ENCODE measurements around the gene PCDHB4. TPM values are rescaled to one million over a fixed set of nuclear protein-coding genes. Genes with fewer than 3 reads are reported as not detected.
"Not testable (repeated sequence)": the region's sequence is repeated elsewhere in the genome, so short reads cannot be mapped to it uniquely, and the experiment has no call there.

The PCDHB4 gene
- total RNA-seq (2014; rRNA removed): 1.8 and 1.9 TPM in 2 replicates
- 0.84 TPM for polyA plus RNA-seq (2012)

DNA sequence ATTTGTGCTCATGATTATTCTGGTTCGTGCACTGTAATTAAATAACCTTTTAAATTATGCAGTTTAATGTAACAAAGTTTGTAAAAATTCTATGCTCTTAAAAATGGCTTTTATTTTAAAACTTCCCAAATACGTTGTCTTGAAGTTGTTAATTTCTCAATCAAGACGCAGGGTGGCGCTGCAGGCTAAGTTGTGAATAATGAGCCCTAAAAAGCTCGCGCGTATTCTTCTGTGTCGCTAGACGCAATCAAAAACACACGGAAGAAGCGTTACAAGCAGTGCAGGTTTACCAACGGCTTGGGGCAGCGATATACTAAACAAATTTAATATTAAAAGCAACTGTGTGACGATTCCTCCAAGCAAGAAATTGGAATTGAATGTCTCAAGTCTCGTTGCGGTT, at the start of gene PCDHB4:
TSS of gene PCDHB4 (plus strand) at position 256 of the 400 bp plus-strand sequence. CDS start 181 bp downstream, outside the sequence.
- peak; percentile 64 for DNase-seq (ENCODE audit: low read depth)

DNA sequence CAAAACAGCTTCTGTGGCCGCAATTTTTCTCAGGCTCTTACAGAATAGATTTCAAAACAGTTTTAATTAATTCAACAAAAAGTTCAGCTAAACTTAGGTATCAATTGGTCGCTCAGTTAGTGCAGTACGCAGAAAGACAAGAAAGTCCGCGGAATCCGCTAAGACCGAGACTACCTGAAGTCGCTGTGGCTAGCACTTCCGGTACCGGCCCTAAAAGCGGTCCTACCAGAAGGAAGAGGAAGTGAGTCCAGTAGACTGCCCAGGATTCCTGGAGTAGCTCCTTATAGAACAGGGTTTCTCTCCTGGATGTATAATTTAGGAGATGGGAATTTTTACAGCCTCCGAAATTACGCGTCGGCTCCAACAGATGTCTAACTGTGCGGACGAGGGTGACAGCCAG, 43.8 kb upstream of the PCDHB4 start:
- DNase-seq (ENCODE audit: low read depth): no peak

DNA sequence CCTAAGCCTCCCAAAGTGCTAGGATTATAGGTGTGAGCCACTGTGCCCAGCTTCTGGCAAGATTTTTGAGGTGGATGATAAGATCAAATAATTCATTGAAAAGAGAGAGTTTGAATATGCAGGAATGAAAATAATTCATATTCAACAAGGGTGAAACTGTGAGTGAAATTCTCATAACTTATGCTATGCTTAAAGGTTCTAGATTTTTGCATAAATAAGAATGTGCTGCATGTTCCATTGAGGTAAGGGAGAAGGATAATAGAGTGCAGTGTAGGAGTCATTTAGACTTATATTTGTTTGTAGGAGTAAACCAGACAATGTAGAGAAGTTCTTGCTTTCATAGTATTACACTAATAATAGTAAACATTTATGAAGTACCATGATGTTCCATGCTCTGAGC, 39.4 kb upstream of the PCDHB4 start:
- DNase-seq (ENCODE audit: low read depth): no peak

DNA sequence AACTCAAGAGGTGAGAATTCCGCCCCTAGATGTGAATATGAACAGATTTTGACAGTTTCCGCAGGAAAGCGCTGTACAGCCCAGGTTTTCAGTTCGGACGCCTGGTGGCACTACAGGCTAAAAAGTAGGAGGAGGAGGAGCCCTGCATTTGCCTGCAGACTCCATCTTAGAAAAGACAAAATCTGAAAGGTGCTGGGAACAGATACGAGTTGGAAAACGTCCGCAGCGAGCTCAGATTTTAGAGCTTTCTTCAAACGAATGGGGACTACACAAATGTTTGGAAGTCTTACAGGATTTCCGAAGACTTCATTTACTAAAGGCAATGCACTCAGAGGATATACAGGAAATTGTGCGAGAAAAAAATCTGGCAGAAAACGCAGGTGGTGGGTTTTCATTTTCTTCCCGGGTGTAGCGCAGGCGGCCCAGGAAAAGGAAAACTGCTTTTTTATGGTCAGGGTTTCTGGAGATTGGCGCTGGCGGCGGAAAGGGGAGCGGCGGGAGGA, 37.1 kb upstream of the PCDHB4 start:
- DNase-seq (ENCODE audit: low read depth): peak; percentile 70

DNA sequence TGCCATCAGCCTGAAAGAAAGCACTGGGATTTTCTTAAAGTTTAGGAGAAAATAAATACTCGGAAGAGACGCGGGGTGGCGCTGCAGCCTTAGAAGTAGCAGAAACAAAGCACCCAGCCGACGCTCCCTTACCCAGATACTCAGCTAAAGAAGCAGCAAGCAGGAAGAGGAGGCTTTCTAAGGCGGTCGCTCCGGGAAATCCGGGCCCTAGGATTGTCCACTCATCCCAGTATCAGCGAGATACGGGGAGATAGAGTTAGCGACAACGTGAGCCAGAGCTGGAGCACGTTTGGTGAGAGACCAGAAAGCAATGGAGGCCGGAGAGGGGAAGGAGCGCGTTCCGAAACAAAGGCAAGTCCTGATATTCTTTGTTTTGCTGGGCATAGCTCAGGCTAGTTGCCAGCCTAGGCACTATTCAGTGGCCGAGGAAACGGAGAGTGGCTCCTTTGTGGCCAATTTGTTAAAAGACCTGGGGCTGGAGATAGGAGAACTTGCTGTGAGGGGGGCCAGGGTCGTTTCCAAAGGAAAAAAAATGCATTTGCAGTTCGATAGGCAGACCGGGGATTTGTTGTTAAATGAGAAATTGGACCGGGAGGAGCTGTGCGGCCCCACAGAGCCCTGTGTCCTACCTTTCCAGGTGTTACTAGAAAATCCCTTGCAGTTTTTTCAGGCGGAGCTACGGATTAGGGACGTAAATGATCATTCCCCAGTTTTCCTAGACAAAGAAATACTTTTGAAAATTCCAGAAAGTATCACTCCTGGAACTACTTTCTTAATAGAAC, 26.9 kb upstream of the PCDHB4 start, which contains the start of gene PCDHB2:
TSS of gene PCDHB2 (plus strand) at position 135 of the 782 bp plus-strand sequence. CDS start at position 311, 176 bp downstream.
- peak; percentile 85 for DNase-seq (ENCODE audit: low read depth)

DNA sequence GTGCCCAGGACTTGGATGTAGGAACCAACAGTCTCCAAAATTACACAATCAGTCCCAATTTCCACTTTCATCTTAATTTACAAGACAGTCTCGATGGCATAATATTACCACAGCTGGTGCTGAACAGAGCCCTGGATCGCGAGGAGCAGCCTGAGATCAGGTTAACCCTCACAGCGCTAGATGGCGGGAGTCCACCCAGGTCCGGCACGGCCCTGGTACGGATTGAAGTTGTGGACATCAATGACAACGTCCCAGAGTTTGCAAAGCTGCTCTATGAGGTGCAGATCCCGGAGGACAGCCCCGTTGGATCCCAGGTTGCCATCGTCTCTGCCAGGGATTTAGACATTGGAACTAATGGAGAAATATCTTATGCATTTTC, 26.4 kb upstream of the PCDHB4 start:
- DNase-seq (ENCODE audit: low read depth): no peak

DNA sequence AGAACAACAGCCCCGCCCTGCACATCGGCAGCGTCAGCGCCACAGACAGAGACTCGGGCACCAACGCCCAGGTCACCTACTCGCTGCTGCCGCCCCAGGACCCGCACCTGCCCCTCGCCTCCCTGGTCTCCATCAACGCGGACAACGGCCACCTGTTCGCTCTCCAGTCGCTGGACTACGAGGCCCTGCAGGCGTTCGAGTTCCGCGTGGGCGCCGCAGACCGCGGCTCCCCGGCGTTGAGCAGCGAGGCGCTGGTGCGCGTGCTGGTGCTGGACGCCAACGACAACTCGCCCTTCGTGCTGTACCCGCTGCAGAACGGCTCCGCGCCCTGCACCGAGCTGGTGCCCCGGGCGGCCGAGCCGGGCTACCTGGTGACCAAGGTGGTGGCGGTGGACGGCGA, 25.4 kb upstream of the PCDHB4 start:
- not testable (repeated sequence) for DNase-seq (ENCODE audit: low read depth)

DNA sequence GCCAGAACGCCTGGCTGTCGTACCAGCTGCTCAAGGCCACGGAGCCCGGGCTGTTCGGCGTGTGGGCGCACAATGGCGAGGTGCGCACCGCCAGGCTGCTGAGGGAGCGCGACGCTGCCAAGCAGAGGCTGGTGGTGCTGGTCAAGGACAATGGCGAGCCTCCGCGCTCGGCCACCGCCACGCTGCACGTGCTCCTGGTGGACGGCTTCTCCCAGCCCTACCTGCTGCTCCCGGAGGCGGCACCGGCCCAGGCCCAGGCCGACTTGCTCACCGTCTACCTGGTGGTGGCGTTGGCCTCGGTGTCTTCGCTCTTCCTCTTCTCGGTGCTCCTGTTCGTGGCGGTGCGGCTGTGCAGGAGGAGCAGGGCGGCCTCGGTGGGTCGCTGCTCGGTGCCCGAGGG, 25.0 kb upstream of the PCDHB4 start:
- DNase-seq (ENCODE audit: low read depth): not testable (repeated sequence)

DNA sequence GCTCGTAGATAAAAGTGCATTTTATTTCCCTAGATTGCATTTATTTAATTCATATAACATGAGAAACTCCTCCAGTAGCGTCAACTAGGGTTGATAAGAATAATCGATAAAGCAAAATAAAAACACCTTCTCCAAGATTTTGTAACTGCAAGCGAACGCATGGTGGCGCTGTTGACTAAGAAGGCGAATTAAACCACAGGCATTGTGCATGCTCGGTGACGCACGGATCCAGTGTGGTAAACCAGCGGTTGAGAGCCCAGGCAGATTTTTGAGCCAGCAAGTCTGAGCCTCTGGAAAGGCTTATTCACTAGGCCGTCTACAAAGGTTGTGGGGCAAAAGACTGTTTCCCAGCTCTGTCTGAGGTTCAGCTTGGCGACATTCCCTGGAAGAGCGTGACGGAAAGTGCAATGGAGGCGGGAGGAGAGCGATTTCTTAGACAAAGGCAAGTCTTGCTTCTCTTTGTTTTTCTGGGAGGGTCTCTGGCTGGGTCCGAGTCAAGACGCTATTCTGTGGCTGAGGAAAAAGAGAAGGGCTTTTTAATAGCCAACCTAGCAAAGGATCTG, 21.3 kb upstream of the PCDHB4 start, which contains the start of gene PCDHB3:
TSS of gene PCDHB3 (plus strand) at position 231 of the 563 bp plus-strand sequence. CDS start at position 408, 177 bp downstream.
- peak; percentile 77 for DNase-seq (ENCODE audit: low read depth)

DNA sequence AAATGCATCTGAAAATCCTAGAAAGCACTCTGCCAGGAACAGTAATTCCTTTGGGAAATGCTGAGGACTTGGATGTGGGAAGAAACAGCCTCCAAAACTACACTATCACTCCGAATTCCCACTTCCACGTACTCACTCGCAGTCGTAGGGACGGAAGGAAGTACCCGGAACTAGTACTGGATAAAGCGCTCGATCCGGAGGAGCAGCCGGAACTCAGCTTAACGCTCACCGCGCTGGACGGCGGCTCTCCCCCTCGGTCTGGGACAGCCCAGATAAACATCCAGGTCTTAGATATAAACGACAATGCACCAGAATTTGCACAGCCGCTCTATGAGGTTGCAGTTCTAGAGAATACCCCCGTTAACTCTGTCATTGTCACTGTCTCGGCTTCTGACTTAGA, 20.6 kb upstream of the PCDHB4 start:
- DNase-seq (ENCODE audit: low read depth): no peak

DNA sequence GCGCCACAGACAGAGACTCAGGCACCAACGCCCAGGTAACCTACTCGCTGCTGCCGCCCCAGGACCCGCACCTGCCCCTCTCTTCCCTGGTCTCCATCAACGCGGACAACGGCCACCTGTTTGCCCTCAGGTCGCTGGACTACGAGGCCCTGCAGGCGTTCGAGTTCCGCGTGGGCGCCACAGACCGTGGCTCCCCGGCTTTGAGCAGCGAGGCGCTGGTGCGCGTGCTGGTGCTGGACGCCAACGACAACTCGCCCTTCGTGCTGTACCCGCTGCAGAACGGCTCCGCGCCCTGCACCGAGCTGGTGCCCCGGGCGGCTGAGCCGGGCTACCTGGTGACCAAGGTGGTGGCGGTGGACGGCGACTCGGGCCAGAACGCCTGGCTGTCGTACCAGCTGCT, 19.5 kb upstream of the PCDHB4 start:
- DNase-seq (ENCODE audit: low read depth): not testable (repeated sequence)

DNA sequence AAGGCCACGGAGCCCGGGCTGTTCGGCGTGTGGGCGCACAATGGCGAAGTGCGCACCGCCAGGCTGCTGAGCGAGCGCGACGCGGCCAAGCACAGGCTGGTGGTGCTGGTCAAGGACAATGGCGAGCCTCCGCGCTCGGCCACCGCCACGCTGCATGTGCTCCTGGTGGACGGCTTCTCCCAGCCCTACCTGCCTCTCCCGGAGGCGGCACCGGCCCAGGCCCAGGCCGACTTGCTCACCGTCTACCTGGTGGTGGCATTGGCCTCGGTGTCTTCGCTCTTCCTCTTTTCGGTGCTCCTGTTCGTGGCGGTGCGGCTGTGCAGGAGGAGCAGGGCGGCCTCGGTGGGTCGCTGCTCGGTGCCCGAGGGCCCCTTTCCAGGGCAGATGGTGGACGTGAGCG, 19.1 kb upstream of the PCDHB4 start:
- DNase-seq (ENCODE audit: low read depth): not testable (repeated sequence)

DNA sequence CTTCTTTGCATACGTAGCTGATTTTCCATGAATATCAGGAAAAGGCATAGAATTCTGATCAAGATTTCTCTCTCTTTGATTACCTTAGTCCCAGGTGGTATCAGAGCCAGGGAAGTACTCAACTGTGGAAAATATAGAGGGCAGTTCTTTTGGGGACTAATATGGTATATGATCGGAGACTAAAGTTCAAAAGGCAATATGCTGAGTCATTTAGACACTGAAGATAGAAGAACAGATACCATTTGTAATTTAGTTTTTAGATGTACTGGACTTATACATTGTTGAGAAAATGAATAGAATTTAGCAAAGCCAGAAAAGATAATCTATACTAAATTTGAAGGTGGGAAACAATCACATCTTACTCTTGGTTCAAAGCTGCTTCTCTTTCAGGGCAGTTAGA, 16.3 kb upstream of the PCDHB4 start:
- no peak for DNase-seq (ENCODE audit: low read depth)

DNA sequence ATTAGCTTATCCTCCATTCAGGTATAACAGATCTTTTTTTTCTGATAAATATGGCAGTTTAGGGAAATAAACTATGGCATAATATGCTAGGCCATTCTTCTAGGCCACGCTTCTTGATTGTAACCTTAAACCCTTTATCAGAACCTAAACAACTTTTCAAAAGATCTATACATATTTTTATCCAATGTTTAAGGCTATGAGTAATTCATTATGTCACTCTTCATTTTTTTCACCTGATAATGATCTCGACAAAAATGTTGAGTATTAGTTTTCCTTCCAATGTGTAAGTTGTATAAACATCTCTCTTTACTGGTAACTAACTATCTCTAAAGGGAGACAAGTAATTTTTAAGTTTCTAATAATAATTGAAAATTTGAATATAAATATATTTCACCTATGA, 2.4 kb upstream of the PCDHB4 start:
- DNase-seq (ENCODE audit: low read depth): no peak

DNA sequence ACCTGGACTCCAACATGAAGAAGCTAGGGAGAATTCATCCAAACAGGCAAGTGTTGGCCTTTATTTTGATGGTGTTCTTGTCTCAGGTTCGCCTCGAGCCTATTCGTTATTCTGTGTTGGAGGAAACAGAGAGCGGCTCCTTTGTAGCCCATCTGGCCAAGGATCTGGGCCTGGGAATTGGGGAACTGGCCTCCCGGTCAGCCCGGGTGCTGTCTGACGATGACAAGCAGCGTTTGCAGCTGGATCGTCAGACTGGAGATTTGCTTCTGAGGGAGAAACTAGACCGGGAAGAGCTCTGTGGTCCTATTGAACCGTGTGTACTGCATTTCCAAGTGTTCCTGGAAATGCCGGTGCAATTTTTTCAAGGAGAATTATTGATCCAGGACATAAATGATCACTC, 367 bp downstream of the PCDHB4 start:
- peak; percentile 20 for DNase-seq (ENCODE audit: low read depth)

DNA sequence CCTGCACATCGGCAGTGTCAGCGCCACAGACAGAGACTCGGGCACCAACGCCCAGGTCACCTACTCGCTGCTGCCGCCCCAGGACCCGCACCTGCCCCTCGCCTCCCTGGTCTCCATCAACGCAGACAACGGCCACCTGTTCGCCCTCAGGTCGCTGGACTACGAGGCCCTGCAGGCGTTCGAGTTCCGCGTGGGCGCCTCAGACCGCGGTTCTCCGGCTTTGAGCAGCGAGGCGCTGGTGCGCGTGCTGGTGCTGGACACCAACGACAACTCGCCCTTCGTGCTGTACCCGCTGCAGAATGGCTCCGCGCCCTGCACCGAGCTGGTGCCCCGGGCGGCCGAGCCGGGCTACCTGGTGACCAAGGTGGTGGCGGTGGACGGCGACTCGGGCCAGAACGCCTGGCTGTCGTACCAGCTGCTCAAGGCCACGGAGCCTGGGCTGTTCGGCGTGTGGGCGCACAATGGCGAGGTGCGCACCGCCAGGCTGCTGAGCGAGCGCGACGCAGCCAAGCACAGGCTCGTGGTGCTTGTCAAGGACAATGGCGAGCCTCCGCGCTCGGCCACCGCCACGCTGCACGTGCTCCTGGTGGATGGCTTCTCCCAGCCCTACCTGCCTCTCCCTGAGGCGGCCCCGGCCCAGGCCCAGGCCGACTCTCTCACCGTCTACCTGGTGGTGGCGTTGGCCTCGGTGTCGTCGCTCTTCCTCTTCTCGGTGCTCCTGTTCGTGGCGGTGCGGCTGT, 1.9 kb downstream of the PCDHB4 start:
- DNase-seq (ENCODE audit: low read depth): not testable (repeated sequence)

DNA sequence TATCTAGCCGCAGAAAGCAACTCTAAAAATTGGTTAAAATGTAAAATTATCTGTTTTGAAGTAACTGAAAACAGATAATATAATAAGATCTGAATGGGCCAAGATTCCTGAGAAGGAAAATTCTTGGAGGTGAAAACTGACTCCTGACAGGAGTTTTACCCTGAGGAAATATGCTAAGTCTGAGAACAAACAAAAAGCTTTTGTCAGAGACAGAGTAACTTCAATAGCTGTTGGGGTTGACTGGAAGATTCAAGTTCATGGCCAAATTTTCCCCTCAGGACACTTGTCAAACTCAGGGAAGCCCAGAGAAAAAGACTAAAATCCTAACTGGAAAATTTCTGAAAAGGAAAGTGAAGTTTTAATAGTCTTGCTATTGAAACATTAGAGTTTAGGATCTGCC, 5.7 kb downstream of the PCDHB4 start:
- no peak for DNase-seq (ENCODE audit: low read depth)

DNA sequence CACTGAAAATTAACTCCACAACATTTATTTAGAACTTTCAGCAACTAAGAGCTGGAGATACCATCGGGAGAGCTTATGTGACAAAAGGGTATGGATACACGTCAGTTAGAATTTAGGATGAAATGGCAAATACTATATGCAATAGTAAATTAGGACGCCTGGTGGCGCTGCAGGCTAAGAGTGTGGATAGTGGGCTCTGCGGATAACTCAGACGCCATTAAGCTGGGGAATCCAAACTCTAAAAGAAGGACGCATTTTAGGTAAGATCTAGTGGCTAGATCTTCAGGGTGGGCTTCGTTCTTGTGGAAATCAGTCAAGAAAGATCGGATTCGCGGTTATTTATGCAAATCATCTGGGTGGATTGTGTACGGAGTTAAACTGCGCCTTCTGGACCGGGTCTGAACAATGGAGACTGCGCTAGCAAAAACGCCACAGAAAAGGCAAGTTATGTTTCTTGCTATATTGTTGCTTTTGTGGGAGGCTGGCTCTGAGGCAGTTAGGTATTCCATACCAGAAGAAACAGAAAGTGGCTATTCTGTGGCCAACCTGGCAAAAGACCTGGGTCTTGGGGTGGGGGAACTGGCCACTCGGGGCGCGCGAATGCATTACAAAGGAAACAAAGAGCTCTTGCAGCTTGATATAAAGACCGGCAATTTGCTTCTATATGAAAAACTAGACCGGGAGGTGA, 13.6 kb downstream of the PCDHB4 start, which contains the start of gene PCDHB5:
TSS of gene PCDHB5 (plus strand) at position 177 of the 688 bp plus-strand sequence. CDS start at position 406, 229 bp downstream.
- DNase-seq (ENCODE audit: low read depth): peak; percentile 7

DNA sequence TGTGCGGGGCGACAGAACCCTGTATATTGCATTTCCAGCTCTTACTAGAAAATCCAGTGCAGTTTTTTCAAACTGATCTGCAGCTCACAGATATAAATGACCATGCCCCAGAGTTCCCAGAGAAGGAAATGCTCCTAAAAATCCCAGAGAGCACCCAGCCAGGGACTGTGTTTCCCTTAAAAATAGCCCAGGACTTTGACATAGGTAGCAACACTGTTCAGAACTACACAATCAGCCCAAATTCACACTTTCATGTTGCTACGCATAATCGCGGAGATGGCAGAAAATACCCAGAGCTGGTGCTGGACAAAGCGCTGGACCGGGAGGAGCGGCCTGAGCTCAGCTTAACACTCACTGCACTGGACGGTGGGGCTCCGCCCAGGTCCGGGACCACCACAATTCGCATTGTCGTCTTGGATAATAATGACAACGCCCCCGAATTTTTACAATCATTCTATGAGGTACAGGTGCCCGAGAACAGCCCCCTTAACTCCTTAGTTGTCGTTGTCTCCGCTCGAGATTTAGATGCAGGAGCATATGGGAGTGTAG, 14.2 kb downstream of the PCDHB4 start:
- DNase-seq (ENCODE audit: low read depth): no peak

DNA sequence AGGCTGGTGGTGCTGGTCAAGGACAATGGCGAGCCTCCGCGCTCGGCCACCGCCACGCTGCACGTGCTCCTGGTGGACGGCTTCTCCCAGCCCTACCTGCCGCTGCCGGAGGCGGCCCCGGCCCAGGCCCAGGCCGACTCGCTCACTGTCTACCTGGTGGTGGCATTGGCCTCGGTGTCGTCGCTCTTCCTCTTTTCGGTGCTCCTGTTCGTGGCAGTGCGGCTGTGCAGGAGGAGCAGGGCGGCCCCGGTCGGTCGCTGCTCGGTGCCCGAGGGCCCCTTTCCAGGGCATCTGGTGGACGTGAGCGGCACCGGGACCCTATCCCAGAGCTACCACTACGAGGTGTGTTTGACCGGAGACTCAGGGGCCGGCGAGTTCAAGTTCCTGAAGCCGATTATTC, 15.7 kb downstream of the PCDHB4 start:
- not testable (repeated sequence) for DNase-seq (ENCODE audit: low read depth)

DNA sequence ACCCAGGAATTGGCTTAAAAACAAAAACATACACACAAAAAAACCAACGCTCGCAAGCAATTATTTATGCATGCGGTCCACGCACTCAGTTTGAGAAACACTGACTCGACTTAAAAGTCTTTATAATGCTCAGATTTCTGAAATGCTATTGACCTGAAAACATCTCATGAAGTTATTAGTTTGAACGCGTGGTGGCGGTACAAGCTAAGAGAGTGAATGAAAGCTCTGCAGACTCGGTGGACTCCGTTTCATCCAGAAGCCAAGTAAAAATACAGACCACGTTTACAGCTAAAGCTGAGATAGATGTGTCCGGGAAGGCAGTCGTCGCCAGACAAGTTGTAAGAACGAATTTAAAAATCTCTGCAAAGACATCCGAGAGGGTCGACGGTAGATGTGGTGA, 28.2 kb downstream of the PCDHB4 start, which contains the start of gene PCDHB6:
TSS of gene PCDHB6 (plus strand) at position 246 of the 400 bp plus-strand sequence. CDS start 201 bp downstream, outside the sequence.
- DNase-seq (ENCODE audit: low read depth): peak; percentile 45

Measured in LHCN-M2 (cell line).